Lower leg skin (tissue), 4 donors: ENCODE data around the gene TUBA1C. TPM values are rescaled to one million over a fixed set of nuclear protein-coding genes. Genes with fewer than 3 reads are reported as not detected.
A peak's percentile ranks its signal among the peaks of the same experiment; 100 is the strongest.
"Not testable (repeated sequence)": the region's sequence is repeated elsewhere in the genome, so short reads cannot be mapped to it uniquely, and the experiment has no call there.

Source experiments
- DNase-seq, 2 donors: peaks; one replicate each; pipeline ENCODE4 v3.0.0-alpha.2; 2019; ENCODE audit warnings: low spot score in 2 of 2
- H3K4me3 ChIP-seq: fragments of 200-600 bp; sonication (generic); 2 replicates; pipeline ENCODE4 v1.5.1; 2017; ENCODE audit warnings: mild to moderate bottlenecking, low read depth; ENCODE audit not compliant: poor library complexity, severe bottlenecking
- POLR2A ChIP-seq, 2 donors: fragments of 450-650 bp; IDR thresholded peaks; one replicate each; pipeline ENCODE4 v1.6.1; 2016 to 2017; ENCODE audit warnings: antibody characterized with exemption in 2 of 2, mild to moderate bottlenecking in 1 of 2, moderate library complexity in 1 of 2
- WGBS, 2 donors: methylation state at CpG; one replicate each; pipeline ENCODE4 v1.1.5; 2018; 5-methylcytosine and 5-hydroxymethylcytosine counted together
- intact Hi-C: fragments of 100-400 bp; cut with DNase I; formaldehyde crosslinking; loops from one replicate; pipeline ENCODE4 v1.15.0; 2023; ENCODE audit warnings: low total_unique reads
- total RNA-seq, 4 donors: library from RNA; depleted of rRNA; stranded (reverse); fragments of >200 nt; gene quantifications; one replicate each; pipeline ENCODE4 v1.1.0, GENCODE V29; 2016
- TF ChIP-seq, protein P1 (sequence below), 3 donors: fragments of 450-650 bp; IDR thresholded peaks; one replicate each; pipeline ENCODE4 v1.5.1; 2016; ENCODE audit warnings: antibody characterized with exemption in 3 of 3, mild to moderate bottlenecking in 3 of 3, moderate library complexity in 2 of 3

Gene TUBA1C
- total RNA-seq, 4 donors from 2014 or later, result 211 to 475 (median 280) TPM

DNA sequence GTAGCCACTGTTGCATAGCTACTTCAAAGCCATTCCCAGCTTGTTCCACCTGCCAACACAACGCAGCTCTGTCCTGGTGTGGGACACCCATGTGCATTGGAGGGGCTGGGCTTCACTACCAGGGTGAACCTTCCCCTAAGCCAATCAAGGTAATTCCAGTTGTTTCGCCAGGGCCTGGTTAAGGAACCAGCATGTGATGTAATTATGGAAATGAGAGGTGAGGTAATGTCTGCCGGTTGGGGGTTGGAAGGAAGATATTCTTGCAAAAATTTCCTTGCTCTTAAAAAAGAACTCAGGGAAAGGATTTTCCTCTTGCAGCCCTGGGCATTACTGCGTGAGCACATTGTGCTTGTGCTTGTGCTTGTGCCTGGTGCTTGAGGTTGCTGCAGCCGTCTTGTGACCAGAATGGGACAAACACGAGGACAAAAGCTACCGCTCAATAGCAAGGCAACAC is 14.9 kb downstream of the TUBA1C start:
- no peak for TF ChIP-seq POLR2A (IDR thresholded peaks at IDR 0.05)
- TF ChIP-seq, protein P1, sequence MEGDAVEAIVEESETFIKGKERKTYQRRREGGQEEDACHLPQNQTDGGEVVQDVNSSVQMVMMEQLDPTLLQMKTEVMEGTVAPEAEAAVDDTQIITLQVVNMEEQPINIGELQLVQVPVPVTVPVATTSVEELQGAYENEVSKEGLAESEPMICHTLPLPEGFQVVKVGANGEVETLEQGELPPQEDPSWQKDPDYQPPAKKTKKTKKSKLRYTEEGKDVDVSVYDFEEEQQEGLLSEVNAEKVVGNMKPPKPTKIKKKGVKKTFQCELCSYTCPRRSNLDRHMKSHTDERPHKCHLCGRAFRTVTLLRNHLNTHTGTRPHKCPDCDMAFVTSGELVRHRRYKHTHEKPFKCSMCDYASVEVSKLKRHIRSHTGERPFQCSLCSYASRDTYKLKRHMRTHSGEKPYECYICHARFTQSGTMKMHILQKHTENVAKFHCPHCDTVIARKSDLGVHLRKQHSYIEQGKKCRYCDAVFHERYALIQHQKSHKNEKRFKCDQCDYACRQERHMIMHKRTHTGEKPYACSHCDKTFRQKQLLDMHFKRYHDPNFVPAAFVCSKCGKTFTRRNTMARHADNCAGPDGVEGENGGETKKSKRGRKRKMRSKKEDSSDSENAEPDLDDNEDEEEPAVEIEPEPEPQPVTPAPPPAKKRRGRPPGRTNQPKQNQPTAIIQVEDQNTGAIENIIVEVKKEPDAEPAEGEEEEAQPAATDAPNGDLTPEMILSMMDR (IDR thresholded peaks at IDR 0.05), result no peak
- intact Hi-C loops, result no loop called here
- WGBS, 2 donors, result 53 to 62% methylated on average over 6 to 7 of the region's 7 CpGs
- DNase-seq, result no peak
- H3K4me3 ChIP-seq, result no peak overlapping the region

DNA sequence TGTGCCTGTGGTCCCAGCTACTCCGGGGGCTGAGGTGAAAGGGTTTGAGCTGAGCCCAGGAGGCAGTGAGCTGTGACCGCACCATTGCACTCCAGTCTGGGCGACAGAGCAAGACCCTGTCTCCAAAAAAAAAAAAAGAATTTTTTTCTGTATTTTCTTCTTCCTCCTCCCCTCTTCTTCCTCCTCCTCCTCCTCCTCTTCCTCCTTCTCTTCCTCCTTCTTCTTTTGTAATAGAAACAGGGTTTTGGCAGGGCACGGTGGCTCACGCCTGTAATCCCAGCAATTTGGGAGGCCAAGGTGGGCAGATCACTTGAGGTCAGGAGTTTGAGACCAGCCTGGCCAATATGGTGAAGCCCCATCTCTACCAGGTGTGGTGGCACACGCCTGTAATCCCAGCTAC is 15.7 kb downstream of the TUBA1C start:
- 90 to 96% methylated on average over 6 of the region's 6 CpGs for WGBS, 2 donors
- H3K4me3 ChIP-seq, intact Hi-C loops, DNase-seq: not testable (repeated sequence)

DNA sequence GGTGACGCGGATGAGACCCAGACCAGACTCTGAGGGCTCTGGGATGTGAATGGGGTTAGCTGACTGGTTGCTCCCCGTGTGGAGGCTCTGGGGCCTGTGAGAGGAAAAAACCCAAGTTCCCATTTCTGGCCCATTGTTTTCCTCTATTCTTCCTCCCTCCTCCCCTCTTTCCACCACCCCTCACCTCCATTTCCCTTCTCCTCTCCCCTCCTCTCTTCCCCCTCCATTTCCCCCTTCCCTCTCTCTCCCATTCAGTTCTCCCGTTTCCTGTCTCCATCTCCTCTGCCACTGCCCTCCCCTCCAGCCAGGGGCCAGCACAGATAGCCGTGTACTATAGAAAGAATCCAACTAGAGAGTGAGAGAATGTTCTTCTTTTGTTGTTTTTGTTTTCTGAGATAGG is 17.4 kb downstream of the TUBA1C start:
- H3K4me3 ChIP-seq, result no peak overlapping the region
- intact Hi-C loops, result no loop called here
- TF ChIP-seq, protein P1 (IDR thresholded peaks at IDR 0.05), result no peak
- no peak for TF ChIP-seq POLR2A (IDR thresholded peaks at IDR 0.05)
- no peak for DNase-seq
- 82 to 89% methylated on average over 5 of the region's 5 CpGs for WGBS, 2 donors

DNA sequence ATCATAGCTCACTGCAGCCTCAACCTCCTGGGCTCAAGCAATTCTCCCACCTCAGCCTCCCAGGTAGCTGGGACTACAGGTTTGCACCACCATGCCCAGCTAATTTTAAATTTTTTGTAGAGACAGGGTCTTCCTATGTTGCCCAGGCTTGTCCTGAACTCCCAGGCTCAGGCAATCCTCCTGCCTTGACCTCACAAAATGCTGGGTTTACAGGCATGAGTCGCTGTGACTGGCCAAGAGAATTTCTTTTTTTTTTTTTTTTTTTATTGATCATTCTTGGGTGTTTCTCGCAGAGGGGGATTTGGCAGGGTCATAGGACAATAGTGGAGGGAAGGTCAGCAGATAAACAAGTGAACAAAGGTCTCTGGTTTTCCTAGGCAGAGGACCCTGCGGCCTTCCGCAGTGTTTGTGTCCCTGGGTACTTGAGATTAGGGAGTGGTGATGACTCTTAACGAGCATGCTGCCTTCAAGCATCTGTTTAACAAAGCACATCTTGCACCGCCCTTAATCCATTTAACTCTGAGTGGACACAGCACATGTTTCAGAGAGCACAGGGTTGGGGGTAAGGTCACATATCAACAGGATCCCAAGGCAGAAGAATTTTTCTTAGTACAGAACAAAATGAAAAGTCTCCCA is 18.0 kb downstream of the TUBA1C start:
- DNase-seq, H3K4me3 ChIP-seq, intact Hi-C loops: not testable (repeated sequence)
- 88 to 97% methylated on average over 2 to 3 of the region's 6 CpGs for WGBS, 2 donors

DNA sequence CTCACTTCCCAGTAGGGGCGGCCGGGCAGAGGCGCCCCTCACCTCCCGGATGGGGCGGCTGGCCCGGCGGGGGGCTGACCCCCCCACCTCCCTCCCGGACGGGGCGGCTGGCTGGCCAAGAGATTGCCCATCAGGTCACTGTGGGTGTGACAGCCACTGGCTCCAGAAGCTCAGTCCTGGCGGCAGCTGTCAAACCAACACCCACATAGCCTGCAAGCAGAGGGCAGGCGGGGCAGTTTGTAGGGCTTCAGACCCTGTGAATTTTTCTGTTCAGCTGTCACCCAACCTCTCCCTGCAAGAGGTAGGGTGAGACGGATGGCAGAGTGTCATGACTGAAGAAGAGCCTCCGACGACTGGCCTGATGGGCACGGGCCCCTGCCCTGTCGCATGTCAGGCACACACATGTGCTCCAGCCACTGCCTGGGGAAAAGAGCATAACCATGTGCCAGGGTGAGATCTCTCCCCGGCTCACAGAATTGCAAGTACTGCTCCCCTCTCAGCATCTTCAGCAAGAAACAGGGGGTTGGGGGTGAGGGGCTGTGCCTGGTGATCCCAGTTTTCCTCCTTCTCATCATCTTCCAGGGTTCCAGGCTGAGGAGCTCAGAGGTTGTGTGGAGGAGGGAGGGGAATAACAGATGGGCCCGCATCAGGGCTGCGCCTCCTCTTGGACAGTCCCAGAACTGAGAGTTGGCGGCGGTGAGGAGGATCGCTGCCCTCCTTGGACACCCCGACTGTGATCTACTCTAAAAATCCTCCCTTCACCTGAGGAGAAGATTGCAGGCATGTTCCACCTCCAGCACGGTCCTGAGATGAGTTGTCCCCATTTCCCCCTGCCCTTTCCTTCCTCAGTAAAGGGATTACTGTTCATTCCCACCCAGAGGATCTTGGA is 18.9 kb downstream of the TUBA1C start:
- peak in 1 of 2 donors; percentile 56 for DNase-seq
- WGBS, 2 donors, result 76 to 83% methylated on average over 21 to 22 of the region's 25 CpGs
- TF ChIP-seq, protein P1 (IDR thresholded peaks at IDR 0.05), result no peak
- TF ChIP-seq POLR2A (IDR thresholded peaks at IDR 0.05), result no peak
- H3K4me3 ChIP-seq, result no peak overlapping the region
- intact Hi-C loops, result no loop called here

DNA sequence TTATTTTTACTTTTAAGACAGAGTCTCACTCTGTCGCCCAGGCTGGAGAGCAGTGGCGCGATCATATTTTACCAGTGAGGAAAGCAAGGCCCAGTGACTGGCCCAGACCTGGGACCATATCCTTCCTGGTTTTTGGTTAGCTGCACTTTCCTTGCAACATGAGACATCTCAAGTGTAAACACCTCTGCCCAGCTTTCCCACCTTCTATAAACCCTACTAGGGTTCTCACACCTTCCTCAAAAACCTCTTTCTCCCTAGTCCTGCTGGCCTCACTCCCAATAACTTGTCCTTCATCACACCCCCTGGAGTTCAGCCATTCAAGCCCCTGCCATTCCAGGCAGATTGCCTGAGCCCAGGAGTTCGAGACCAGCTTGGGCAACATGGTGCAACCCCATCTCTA is 19.8 kb downstream of the TUBA1C start:
- TF ChIP-seq POLR2A (IDR thresholded peaks at IDR 0.05), result no peak
- TF ChIP-seq, protein P1 (IDR thresholded peaks at IDR 0.05), result no peak
- 85 to 88% methylated on average over 4 of the region's 4 CpGs for WGBS, 2 donors
- intact Hi-C loops, result loop anchor here (5.0 kb wide), 1 partner anchor 58 kb away; no protein-coding TSS in a partner anchor
- no peak overlapping the region for H3K4me3 ChIP-seq
- DNase-seq, result peak in 1 of 2 donors; percentile 8
